Forelimb muscle (tissue), 1 donor: ENCODE results near the gene LINC00305. TPM values are rescaled to one million over a fixed set of nuclear protein-coding genes. Genes with fewer than 3 reads are reported as not detected.
A peak's percentile ranks its signal among the peaks of the same experiment; 100 is the strongest.

Experiments used
- DNase-seq: peaks from one replicate; pipeline ENCODE4 v3.0.0-alpha.2; 2013; ENCODE audit warnings: low read depth
- polyA plus RNA-seq: library from polyadenylated mRNA; unstranded; fragments of 120-200 nt; gene quantifications from one replicate; pipeline ENCODE4 v1.2.1, GENCODE V29; 2013; ENCODE audit not compliant: insufficient read length

The LINC00305 gene
- polyA plus RNA-seq = not detected

- no peak for DNase-seq
Observed at GRCh38 chr18:64148988-64149387, at the start of gene LINC00305. Gene LINC00305 (minus strand): TSS chr18:64149088.

- no peak for DNase-seq
Observed at GRCh38 chr18:64191069-64191468, 42.2 kb upstream of the LINC00305 start.

GRCh38 chr18:64185987-64186386, 37.1 kb upstream of the LINC00305 start:
- peak; percentile 20 for DNase-seq

- DNase-seq = no peak
Observed at GRCh38 chr18:64183665-64184064, 34.8 kb upstream of the LINC00305 start.

GRCh38 chr18:64180617-64181016, 31.7 kb upstream of the LINC00305 start:
- DNase-seq = no peak

- no peak for DNase-seq
Observed at GRCh38 chr18:64180171-64180570, 31.3 kb upstream of the LINC00305 start.

GRCh38 chr18:64179556-64180080, 30.7 kb upstream of the LINC00305 start:
- no peak for DNase-seq

- DNase-seq = no peak
Observed at GRCh38 chr18:64178860-64179259, 30.0 kb upstream of the LINC00305 start.

GRCh38 chr18:64175432-64175831, 26.5 kb upstream of the LINC00305 start:
- DNase-seq = no peak

- no peak for DNase-seq
Observed at GRCh38 chr18:64171576-64171975, 22.7 kb upstream of the LINC00305 start.

GRCh38 chr18:64167408-64167925, 18.6 kb upstream of the LINC00305 start:
- DNase-seq = no peak

GRCh38 chr18:64165906-64166305, 17.0 kb upstream of the LINC00305 start:
- DNase-seq = no peak

GRCh38 chr18:64164883-64165282, 16.0 kb upstream of the LINC00305 start:
- DNase-seq = no peak

- no peak for DNase-seq
Observed at GRCh38 chr18:64149916-64150438, 1.1 kb upstream of the LINC00305 start.

- DNase-seq = no peak
Observed at GRCh38 chr18:64142904-64143303, 6.0 kb downstream of the LINC00305 start.

- DNase-seq = no peak
Observed at GRCh38 chr18:64137914-64138313, 11.0 kb downstream of the LINC00305 start.

- no peak for DNase-seq
Observed at GRCh38 chr18:64134044-64134747, 14.7 kb downstream of the LINC00305 start.

- DNase-seq = no peak
Observed at GRCh38 chr18:64132871-64133270, 16.0 kb downstream of the LINC00305 start.

- DNase-seq = no peak
Observed at GRCh38 chr18:64131314-64131713, 17.6 kb downstream of the LINC00305 start.

GRCh38 chr18:64127172-64127571, 21.7 kb downstream of the LINC00305 start:
- no peak for DNase-seq

GRCh38 chr18:64119916-64120315, 29.0 kb downstream of the LINC00305 start:
- no peak for DNase-seq

- no peak for DNase-seq
Observed at GRCh38 chr18:64118406-64118805, 30.5 kb downstream of the LINC00305 start.

- DNase-seq = no peak
Observed at GRCh38 chr18:64116571-64117175, 32.2 kb downstream of the LINC00305 start.
